Measurements from ENCODE around the gene FAM20C.

GRCh38 chr7:184294-185264 is 7.8 kb upstream of the FAM20C start:
- TF ChIP-seq MAX (IDR thresholded peaks at IDR 0.05; ENCODE audit: low read depth, low read length), result no peak
- TF ChIP-seq CTCF (IDR thresholded peaks at IDR 0.05 in 2 of 3, conservative IDR thresholded peaks at IDR 0.05 in 1 of 3; ENCODE audit: control insufficient read depth in 2 of 3, extremely low read depth in 1 of 3, insufficient read depth in 1 of 3, low read depth in 3 of 3, low read length in 3 of 3), result no peak
- no peak for TF ChIP-seq NR2C2 (IDR thresholded peaks at IDR 0.05; ENCODE audit: borderline replicate concordance, control insufficient read depth, insufficient read length, low read depth)
- no peak for TF ChIP-seq EZH2 (IDR thresholded peaks at IDR 0.05; ENCODE audit: borderline replicate concordance, control insufficient read depth, low read depth, low read length)
- no peak for TF ChIP-seq HDAC2 (IDR thresholded peaks at IDR 0.05)
- TF ChIP-seq TCF7 (IDR thresholded peaks at IDR 0.05; ENCODE audit: borderline replicate concordance), result no peak
- TF ChIP-seq POLR2A (IDR thresholded peaks at IDR 0.05; ENCODE audit: low read depth, low read length), result no peak
- no peak for TF ChIP-seq IRF3 (IDR thresholded peaks at IDR 0.05)
